ENCODE results near the gene CCSER1. TPM values are rescaled to one million over a fixed set of nuclear protein-coding genes. Genes with fewer than 3 reads are reported as not detected.

CCSER1 gene
- total and polyA plus RNA-seq, 4 donors: 0.18 to 2.3 (median 1.2) TPM

DNA sequence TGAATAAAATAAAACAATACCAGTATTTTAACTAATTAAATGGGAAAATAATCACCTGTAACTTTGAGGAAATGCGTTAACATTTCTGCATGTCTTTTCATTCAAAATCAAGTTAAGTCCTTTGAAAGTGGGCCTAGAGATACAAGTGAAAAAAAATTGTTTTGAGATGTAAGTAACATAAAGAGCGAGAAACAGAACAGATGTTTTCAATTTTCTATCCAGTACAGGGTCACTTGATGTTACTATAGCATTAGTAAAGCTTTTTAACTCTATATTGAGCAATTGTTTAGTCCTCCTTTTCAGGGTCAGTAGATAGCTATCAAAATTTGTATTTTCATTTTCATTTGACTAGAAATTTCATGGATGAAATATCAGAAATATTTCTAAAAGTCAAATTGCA is 761.4 kb downstream of the CCSER1 start:
- TF ChIP-seq, protein P1, sequence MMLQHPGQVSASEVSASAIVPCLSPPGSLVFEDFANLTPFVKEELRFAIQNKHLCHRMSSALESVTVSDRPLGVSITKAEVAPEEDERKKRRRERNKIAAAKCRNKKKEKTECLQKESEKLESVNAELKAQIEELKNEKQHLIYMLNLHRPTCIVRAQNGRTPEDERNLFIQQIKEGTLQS (IDR thresholded peaks at IDR 0.05): no peak
- no peak for TF ChIP-seq GABPA (IDR thresholded peaks at IDR 0.05 in 1 of 2, conservative IDR thresholded peaks at IDR 0.05 in 1 of 2)
- TF ChIP-seq HNF4G (IDR thresholded peaks at IDR 0.05): no peak
- no peak for TF ChIP-seq TAF1 (conservative IDR thresholded peaks at IDR 0.05)
- no peak for TF ChIP-seq FOXA1 (IDR thresholded peaks at IDR 0.05)
- no peak for TF ChIP-seq RAD21 (IDR thresholded peaks at IDR 0.05)
- TF ChIP-seq, protein P2, sequence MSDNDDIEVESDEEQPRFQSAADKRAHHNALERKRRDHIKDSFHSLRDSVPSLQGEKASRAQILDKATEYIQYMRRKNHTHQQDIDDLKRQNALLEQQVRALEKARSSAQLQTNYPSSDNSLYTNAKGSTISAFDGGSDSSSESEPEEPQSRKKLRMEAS (IDR thresholded peaks at IDR 0.05): no peak
- TF ChIP-seq SP1 (IDR thresholded peaks at IDR 0.05): no peak
- TF ChIP-seq NR2F2 (IDR thresholded peaks at IDR 0.05): no peak
- TF ChIP-seq FOXA2 (IDR thresholded peaks at IDR 0.05): no peak
- no peak for TF ChIP-seq EGR1 (IDR thresholded peaks at IDR 0.05; ENCODE audit: low read depth in 2 of 2)
- TF ChIP-seq RXRA (IDR thresholded peaks at IDR 0.05): no peak
- TF ChIP-seq HNF4A (conservative IDR thresholded peaks at IDR 0.05): no peak
- TF ChIP-seq JUND (IDR thresholded peaks at IDR 0.05): no peak
- TF ChIP-seq, protein P3, sequence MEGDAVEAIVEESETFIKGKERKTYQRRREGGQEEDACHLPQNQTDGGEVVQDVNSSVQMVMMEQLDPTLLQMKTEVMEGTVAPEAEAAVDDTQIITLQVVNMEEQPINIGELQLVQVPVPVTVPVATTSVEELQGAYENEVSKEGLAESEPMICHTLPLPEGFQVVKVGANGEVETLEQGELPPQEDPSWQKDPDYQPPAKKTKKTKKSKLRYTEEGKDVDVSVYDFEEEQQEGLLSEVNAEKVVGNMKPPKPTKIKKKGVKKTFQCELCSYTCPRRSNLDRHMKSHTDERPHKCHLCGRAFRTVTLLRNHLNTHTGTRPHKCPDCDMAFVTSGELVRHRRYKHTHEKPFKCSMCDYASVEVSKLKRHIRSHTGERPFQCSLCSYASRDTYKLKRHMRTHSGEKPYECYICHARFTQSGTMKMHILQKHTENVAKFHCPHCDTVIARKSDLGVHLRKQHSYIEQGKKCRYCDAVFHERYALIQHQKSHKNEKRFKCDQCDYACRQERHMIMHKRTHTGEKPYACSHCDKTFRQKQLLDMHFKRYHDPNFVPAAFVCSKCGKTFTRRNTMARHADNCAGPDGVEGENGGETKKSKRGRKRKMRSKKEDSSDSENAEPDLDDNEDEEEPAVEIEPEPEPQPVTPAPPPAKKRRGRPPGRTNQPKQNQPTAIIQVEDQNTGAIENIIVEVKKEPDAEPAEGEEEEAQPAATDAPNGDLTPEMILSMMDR (IDR thresholded peaks at IDR 0.05; ENCODE audit: low read depth, low read length, missing input control): no peak
- TF ChIP-seq, protein P4, sequence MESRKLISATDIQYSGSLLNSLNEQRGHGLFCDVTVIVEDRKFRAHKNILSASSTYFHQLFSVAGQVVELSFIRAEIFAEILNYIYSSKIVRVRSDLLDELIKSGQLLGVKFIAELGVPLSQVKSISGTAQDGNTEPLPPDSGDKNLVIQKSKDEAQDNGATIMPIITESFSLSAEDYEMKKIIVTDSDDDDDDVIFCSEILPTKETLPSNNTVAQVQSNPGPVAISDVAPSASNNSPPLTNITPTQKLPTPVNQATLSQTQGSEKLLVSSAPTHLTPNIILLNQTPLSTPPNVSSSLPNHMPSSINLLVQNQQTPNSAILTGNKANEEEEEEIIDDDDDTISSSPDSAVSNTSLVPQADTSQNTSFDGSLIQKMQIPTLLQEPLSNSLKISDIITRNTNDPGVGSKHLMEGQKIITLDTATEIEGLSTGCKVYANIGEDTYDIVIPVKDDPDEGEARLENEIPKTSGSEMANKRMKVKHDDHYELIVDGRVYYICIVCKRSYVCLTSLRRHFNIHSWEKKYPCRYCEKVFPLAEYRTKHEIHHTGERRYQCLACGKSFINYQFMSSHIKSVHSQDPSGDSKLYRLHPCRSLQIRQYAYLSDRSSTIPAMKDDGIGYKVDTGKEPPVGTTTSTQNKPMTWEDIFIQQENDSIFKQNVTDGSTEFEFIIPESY (IDR thresholded peaks at IDR 0.05): no peak
- TF ChIP-seq YY1 (IDR thresholded peaks at IDR 0.05): no peak
- TF ChIP-seq, protein P5, sequence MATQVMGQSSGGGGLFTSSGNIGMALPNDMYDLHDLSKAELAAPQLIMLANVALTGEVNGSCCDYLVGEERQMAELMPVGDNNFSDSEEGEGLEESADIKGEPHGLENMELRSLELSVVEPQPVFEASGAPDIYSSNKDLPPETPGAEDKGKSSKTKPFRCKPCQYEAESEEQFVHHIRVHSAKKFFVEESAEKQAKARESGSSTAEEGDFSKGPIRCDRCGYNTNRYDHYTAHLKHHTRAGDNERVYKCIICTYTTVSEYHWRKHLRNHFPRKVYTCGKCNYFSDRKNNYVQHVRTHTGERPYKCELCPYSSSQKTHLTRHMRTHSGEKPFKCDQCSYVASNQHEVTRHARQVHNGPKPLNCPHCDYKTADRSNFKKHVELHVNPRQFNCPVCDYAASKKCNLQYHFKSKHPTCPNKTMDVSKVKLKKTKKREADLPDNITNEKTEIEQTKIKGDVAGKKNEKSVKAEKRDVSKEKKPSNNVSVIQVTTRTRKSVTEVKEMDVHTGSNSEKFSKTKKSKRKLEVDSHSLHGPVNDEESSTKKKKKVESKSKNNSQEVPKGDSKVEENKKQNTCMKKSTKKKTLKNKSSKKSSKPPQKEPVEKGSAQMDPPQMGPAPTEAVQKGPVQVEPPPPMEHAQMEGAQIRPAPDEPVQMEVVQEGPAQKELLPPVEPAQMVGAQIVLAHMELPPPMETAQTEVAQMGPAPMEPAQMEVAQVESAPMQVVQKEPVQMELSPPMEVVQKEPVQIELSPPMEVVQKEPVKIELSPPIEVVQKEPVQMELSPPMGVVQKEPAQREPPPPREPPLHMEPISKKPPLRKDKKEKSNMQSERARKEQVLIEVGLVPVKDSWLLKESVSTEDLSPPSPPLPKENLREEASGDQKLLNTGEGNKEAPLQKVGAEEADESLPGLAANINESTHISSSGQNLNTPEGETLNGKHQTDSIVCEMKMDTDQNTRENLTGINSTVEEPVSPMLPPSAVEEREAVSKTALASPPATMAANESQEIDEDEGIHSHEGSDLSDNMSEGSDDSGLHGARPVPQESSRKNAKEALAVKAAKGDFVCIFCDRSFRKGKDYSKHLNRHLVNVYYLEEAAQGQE (IDR thresholded peaks at IDR 0.05): no peak
- Histone ChIP-seq H3K27ac (ENCODE audit: low read depth in 1 of 2, low read length in 2 of 2) (no peak overlapping the region), H3K4me3 (ENCODE audit: low read depth in 1 of 3, low read length in 3 of 3) (no peak overlapping the region), H3K36me3 (ENCODE audit: control insufficient read depth in 4 of 4, insufficient read depth in 3 of 4, low read depth in 1 of 4, low read length in 3 of 4) (no peaks in the 10 kb centered on the region), H3K9ac (ENCODE audit: low read depth in 1 of 2, low read length in 2 of 2) (no peak overlapping the region), H3K9me3 (ENCODE audit: control insufficient read depth in 4 of 4, low read length in 3 of 4) (no peaks in the 10 kb centered on the region), H3K4me1 (ENCODE audit: control insufficient read depth in 4 of 4, insufficient read depth in 4 of 4, low read length in 3 of 4) (no peaks in the 10 kb centered on the region), H3K27me3 (ENCODE audit: control insufficient read depth in 4 of 4, insufficient read depth in 4 of 4, low read length in 3 of 4) (no peaks in the 10 kb centered on the region)
- DNase-seq (ENCODE audit: low spot score): no peak
- WGBS: 79% methylated on average over 2 of the region's 2 CpGs

All from liver (tissue), 9 donors.